VCaP (cell line): Measurements from ENCODE around the gene DPYSL4.

Source experiments
- H3K27ac ChIP-seq: fragments of 450-650 bp; 2 replicates; pipeline ENCODE4 v1.5.1; 2017
- TF ChIP-seq, protein P1 (sequence below): fragments of 450-650 bp; conservative IDR thresholded peaks from 2 replicates; pipeline ENCODE4 v1.5.1; 2017; ENCODE audit warnings: mild to moderate bottlenecking, moderate library complexity

DPYSL4 gene

DNA sequence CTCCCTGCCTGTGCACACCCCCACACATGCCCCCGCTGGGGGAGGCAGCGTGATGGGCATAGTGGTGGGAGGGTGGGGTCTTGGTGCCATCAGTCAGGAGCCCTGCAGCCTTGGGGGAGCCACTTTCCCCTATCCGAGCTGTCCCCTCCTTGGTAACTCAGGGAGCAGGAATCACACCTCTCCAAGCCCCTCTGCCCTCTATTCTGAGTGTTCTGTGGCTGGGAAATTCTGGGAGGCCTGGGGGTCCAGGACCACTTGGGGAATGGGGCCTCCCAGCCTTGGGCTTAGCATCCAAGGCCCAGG is 11.3 kb downstream of the DPYSL4 start:
- H3K27ac ChIP-seq: no peak overlapping the region
- TF ChIP-seq, protein P1, sequence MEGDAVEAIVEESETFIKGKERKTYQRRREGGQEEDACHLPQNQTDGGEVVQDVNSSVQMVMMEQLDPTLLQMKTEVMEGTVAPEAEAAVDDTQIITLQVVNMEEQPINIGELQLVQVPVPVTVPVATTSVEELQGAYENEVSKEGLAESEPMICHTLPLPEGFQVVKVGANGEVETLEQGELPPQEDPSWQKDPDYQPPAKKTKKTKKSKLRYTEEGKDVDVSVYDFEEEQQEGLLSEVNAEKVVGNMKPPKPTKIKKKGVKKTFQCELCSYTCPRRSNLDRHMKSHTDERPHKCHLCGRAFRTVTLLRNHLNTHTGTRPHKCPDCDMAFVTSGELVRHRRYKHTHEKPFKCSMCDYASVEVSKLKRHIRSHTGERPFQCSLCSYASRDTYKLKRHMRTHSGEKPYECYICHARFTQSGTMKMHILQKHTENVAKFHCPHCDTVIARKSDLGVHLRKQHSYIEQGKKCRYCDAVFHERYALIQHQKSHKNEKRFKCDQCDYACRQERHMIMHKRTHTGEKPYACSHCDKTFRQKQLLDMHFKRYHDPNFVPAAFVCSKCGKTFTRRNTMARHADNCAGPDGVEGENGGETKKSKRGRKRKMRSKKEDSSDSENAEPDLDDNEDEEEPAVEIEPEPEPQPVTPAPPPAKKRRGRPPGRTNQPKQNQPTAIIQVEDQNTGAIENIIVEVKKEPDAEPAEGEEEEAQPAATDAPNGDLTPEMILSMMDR: no peak

- TF ChIP-seq, protein P1: no peak
- no peak overlapping the region for H3K27ac ChIP-seq
Measured at GRCh38 chr10:132198381-132199181, 11.8 kb downstream of the DPYSL4 start.

- no peak overlapping the region for H3K27ac ChIP-seq
- TF ChIP-seq, protein P1: no peak
Measured at GRCh38 chr10:132199268-132199853, 12.6 kb downstream of the DPYSL4 start.

DNA sequence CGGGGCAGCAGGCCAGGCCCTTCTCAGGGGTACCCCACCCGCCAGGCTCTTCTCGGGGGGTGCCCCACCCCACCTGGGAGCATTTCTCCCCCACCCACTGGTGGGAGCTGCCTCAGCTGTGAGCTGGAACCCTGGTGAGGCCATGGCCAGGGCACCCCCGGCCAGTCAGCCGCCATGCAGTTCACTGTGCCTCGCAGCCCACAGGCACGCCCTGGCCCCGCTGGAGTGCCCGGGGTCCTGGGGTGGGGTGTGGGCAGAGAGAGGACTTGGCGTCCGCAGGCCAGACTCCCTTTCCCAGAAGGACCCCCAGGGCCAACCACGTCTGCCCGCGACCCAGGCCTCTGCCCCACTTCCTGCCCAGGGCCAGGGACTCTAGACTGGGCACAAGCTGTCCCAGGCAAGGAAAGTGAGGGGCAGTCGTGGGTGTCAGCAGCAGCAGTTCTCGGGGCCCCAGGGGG is 13.1 kb downstream of the DPYSL4 start:
- TF ChIP-seq, protein P1: no peak
- no peak overlapping the region for H3K27ac ChIP-seq

- H3K27ac ChIP-seq: no peak overlapping the region
- TF ChIP-seq, protein P1: no peak
Measured at GRCh38 chr10:132200344-132201110, 13.8 kb downstream of the DPYSL4 start.

- TF ChIP-seq, protein P1: no peak
Measured at GRCh38 chr10:132201111-132201969, 14.6 kb downstream of the DPYSL4 start.

More at GRCh38 chr10:132201111-132201969, 14.6 kb downstream of the DPYSL4 start:
- H3K27ac ChIP-seq: no peak overlapping the region
